SU-DHL-6 (cell line): ENCODE data around the gene LIPA.

ENCODE experiments used
- EZH2phosphoT487 ChIP-seq: fragments of 200-600 bp; sonication (generic), shearing (Covaris generic); conservative IDR thresholded peaks from 2 replicates; pipeline ENCODE4 v1.6.1; 2018; ENCODE audit warnings: mild to moderate bottlenecking, antibody characterized with exemption, low read length, moderate library complexity, mixed read lengths
- TF ChIP-seq, protein P1 (sequence below): fragments of 200-600 bp; sonication (generic); IDR thresholded peaks from one replicate; pipeline ENCODE4 v1.5.1; 2017; ENCODE audit warnings: antibody characterized with exemption, mild to moderate bottlenecking, low read length, moderate library complexity; ENCODE audit not compliant: insufficient read depth, poor library complexity, severe bottlenecking

DNA sequence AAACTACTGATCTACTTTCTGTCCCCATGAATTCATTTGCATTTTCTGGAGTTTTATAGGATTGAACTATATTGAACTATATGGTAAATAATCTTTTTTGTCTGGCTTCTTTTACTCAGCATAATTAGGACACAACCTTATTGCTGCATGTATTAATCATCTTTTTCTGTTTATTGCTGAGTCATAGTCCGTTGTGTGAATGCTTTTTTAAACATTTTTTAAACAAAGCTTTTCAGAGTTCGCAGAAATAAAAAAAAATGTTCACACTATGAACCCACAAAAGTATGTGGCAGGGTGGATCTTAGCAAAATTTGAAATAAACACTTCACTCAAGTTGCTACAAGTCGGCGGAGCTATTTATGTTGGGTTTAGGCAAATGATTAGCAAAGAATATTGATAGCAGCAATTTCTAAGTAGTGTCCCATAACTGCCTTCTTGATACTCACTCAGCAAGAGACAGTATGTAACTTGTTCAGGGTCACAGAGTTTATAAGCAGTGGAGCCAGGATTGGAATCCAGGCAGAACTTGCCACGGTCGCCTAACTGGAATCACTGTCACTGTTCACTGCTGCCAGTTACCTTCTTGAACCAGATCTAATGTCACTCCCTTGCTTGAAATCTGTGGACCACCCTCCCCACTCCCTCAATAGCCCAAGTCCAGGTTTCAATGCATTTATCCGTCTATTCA, 50.1 kb downstream of the LIPA start:
- TF ChIP-seq, protein P1, sequence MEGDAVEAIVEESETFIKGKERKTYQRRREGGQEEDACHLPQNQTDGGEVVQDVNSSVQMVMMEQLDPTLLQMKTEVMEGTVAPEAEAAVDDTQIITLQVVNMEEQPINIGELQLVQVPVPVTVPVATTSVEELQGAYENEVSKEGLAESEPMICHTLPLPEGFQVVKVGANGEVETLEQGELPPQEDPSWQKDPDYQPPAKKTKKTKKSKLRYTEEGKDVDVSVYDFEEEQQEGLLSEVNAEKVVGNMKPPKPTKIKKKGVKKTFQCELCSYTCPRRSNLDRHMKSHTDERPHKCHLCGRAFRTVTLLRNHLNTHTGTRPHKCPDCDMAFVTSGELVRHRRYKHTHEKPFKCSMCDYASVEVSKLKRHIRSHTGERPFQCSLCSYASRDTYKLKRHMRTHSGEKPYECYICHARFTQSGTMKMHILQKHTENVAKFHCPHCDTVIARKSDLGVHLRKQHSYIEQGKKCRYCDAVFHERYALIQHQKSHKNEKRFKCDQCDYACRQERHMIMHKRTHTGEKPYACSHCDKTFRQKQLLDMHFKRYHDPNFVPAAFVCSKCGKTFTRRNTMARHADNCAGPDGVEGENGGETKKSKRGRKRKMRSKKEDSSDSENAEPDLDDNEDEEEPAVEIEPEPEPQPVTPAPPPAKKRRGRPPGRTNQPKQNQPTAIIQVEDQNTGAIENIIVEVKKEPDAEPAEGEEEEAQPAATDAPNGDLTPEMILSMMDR, result no peak
- TF ChIP-seq EZH2phosphoT487, result no peak
